NOMO-1 treated with DMSO at 0.1 percent for 48 hours (cell line): Measurements from ENCODE around the gene MARCHF2.

Experiments
- DNase-seq: peaks from one replicate; lab custom pipeline; 2025; ENCODE audit not compliant: unreplicated experiment; lab: John Stamatoyannopoulos, UW

MARCHF2 gene

GRCh38 chr19:8451885-8452284, 38.8 kb downstream of the MARCHF2 start:
- no peak for DNase-seq

DNA sequence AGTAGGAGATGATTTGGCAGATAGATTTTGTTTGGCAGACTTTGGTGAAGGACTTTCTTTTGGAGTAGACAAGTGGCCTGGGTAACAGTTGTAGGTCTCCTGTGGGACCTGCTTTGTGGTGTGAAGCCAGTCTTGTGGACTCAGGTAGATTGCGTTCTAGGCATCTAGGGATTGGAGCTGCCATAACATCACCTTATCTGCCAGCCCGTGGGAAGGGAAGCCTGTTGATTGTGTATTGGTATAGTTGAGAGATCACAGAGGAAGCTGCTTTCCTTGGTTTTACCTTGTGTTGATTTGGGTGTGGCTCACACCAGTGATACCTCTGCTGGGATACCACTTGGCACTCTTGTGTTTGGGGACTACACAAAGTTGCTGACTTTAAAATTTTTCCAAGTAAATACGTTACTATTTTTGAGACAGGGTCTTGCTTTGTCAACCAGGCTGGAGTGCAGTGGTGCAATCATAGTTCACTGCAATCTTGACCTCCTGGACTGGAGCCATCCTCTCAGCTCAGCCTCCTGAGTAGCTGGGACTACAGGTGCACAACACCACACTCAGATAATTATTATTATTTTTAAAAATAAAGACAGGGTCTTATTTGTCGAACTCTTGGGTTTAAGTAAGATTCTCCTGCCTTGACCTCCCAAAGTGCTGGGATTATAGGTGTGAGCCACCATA, 39.5 kb downstream of the MARCHF2 start:
- DNase-seq: no peak

GRCh38 chr19:8453616-8454015, 40.5 kb downstream of the MARCHF2 start:
- DNase-seq: no peak

DNA sequence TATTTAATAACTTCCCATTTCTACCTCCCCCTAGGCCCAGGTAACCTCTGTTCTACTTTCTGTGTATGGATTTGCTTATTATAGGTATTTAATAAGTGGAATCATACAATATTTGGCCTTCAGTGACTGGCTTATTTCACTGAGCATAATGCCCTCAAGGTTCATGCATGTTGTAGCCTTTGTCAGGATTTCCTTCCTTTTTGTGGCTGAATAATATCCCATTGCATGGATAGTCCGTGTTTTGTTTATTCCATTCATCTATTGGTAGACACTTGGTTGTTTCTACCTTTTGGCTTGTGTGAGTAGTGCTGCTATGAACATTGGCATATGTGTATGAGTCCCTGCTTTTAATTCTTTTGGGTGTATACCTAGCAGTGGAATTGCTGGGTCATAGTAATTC, 41.1 kb downstream of the MARCHF2 start:
- no peak for DNase-seq

DNA sequence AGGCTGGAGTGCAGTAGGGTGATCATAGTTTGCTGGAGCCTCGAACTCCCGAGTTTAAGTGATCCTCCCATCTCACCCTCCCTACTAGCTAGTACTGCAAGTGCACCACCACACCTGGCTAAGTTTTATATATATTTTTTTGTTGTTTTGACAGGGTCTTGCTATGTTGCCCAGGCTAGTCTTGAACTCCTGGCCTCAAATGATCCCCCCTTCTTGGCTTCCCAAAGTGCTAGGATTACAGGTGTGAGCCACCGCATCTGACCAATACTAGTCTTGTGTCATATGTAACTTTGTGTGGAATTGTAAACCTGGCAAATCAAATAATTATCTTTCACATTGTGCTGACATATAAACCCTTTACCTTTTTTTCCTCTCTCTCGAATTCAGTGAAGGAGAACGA, 41.9 kb downstream of the MARCHF2 start:
- DNase-seq: no peak

GRCh38 chr19:8456064-8456463, 43.0 kb downstream of the MARCHF2 start:
- no peak for DNase-seq

- no peak for DNase-seq
Measured at GRCh38 chr19:8457209-8457608, 44.1 kb downstream of the MARCHF2 start.

DNA sequence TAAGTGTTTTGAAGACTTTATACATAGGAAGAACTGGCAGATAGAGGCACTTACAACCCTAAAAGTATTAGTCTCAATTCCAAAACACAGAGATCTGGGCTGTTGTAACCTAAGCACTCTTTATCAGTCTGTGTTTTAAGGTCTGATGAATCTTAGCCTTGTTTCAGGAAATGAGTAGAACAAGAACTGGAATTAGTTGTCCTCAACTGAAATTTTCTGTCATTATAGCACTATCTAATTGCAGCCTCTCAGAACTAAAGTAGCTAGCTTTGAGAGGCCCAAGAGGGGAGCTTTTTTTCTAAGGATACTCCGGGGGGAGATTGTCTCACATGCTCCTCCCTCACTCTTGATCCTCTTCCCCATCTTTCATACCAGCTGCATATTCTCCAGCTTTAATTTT, 44.7 kb downstream of the MARCHF2 start:
- no peak for DNase-seq

- no peak for DNase-seq
Measured at GRCh38 chr19:8458380-8458779, 45.3 kb downstream of the MARCHF2 start.

- DNase-seq: no peak
Measured at GRCh38 chr19:8459095-8459494, 46.0 kb downstream of the MARCHF2 start.

GRCh38 chr19:8459520-8460270, 46.6 kb downstream of the MARCHF2 start:
- no peak for DNase-seq

GRCh38 chr19:8460516-8461298, 47.6 kb downstream of the MARCHF2 start:
- no peak for DNase-seq

DNA sequence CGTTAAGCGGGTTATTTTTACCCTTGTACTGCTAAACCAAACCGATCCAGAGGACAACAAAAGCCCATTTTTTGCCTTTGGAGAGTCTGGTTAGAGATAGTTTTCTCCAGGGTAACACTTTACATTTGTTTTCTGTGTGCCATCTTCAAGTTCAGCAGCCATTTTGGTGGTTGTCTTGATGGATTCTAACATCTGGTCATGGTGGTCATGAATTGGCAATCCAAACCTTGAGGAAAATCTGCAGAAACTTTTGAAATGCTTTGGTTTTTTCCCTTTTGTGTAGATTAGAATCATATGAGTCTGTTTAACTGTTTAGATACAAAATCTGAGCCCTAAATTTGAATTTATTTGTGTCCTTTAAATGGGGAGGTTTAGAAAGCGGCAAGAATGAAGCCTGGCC, 48.3 kb downstream of the MARCHF2 start:
- no peak for DNase-seq

GRCh38 chr19:8461891-8462290, 48.8 kb downstream of the MARCHF2 start:
- DNase-seq: no peak

DNA sequence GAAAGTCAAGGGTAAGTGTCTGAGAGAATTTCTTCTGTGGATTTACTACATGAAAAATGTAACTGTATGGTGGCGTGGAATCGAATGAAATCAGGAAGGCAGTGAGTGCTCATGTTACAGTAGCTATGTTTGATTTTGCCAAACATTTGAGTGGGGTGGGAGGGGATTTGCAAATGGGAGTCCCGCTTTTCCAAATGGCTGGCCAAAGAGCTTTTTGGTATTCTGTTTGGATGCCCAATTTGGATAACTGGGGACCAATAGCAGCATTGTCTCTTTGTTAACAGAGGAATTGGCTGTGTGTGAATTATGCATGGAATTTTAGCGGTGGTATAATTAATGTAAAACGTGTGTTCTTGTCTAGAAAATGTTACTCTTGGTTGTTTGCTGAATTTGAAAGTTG, 49.5 kb downstream of the MARCHF2 start:
- no peak for DNase-seq

GRCh38 chr19:8463365-8463764, 50.3 kb downstream of the MARCHF2 start:
- no peak for DNase-seq

DNA sequence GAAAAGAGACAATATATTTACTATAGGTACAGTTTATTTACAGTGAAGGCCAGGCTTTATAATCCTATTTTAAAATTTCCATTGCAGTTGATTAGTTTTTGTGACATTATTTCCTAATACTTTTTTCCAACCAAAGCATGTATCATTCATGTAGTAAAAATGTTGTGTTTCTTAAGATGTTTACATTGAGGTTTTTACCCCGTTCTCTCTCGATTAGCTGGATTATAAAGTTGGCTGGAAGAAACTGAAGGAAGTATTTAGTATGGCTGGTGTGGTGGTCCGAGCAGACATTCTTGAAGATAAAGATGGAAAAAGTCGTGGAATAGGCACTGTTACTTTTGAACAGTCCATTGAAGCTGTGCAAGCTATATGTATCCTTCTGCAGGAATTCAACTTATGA, 52.9 kb downstream of the MARCHF2 start:
- DNase-seq: no peak

- no peak for DNase-seq
Measured at GRCh38 chr19:8468124-8468523, 55.0 kb downstream of the MARCHF2 start.

DNA sequence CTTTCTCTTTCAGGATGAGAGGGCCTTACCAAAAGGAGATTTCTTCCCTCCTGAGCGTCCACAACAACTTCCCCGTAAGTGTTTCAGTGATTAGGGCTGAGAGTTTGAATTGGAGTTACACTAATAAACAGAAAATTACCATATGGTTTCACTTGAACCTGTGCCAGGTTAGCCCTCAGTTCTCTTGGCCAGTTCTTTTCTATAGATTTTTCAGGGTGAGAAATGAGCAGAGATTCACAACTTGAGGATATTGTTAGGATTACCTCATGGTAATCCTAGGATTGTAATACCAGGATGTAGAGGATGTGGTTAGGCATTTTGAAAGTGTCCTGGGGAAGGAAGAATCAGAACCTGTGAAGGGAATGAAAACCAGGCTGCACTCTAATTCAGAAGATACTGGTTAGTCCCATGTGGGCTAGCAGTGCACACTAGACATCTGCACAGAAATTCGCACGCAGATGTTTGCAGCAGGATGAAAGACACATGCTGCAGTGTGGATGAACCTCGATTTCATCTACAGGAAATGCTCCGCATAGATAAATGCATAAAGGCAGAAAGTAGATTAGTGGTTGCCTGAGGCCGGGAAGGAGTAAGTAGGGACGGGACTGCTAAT, 55.8 kb downstream of the MARCHF2 start:
- DNase-seq: no peak

DNA sequence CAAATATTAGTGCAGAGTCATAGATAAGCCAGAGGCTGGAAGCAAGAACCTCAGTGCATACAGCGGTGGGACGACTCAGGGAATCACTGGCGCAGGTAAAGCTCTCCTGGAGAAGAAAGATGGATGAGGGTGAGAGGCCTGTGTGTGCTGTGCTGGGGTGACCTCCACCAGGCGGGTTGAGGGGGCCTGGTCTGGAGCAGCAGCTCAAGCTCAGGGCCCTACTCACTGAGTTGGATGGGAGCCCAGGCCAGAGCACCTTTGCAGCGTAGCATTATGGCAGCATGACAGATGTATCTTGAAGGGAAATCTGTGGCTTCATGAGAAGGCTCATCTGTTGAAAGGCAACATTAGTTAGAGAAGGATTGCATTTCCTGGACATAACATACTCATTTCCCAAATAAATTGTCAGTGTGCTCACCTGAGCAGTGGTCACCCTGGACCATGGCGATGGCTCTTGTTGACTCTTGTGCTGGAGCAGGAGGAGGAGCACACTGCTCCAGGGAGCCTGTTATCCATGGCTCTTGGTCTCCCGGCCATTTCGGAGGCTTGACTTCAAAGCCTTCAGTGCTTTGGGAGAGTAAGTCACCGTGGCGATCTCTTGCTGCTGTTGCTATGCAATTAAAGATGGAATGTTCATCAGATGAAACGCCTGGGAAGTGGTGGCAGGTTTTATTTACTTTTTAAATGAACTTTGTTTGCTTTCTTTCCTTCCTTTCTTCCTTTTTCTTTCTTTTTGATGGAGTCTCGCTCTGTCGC, 56.7 kb downstream of the MARCHF2 start:
- DNase-seq: no peak
